CD4-positive, CD25-positive, alpha-beta regulatory T cell (primary cell): ENCODE data around the gene TMEM240. TPM values are rescaled to one million over a fixed set of nuclear protein-coding genes. Genes with fewer than 3 reads are reported as not detected.
"Not testable (repeated sequence)": the region's sequence is repeated elsewhere in the genome, so short reads cannot be mapped to it uniquely, and the experiment has no call there.

ENCODE experiments used
- ATAC-seq, 2 donors: fragments of 150-1000 bp; cut with Tn5 transposase; one replicate each; pipeline ENCODE4 v1.10.0; 2021; ENCODE audit warnings: low read depth in 2 of 2, moderate number of reproducible peaks in 2 of 2, moderate library complexity in 1 of 2
- DNase-seq, 3 donors: peaks; one replicate each; pipeline versions ENCODE4 v3.0.0 to v3.0.0-alpha.2; 2012 to 2022; ENCODE audit warnings: mixed read lengths in 1 of 3
- H3K27ac ChIP-seq: one replicate; pipeline ENCODE4 v1.7.0; 2013; ENCODE audit warnings: mild to moderate bottlenecking, low read length; ENCODE audit not compliant: insufficient read depth, poor library complexity, severe bottlenecking
- H3K27me3 ChIP-seq: one replicate; pipeline ENCODE4 v1.7.0; 2013; ENCODE audit warnings: low read length; ENCODE audit not compliant: control insufficient read depth, insufficient read depth
- H3K36me3 ChIP-seq: one replicate; pipeline ENCODE4 v1.7.0; 2013; ENCODE audit warnings: mild to moderate bottlenecking, low read length, moderate library complexity; ENCODE audit not compliant: control insufficient read depth, insufficient read depth
- H3K4me1 ChIP-seq: 2 replicates; pipeline ENCODE4 v1.7.0; 2013; ENCODE audit warnings: mild to moderate bottlenecking, low read length; ENCODE audit not compliant: insufficient read depth, control insufficient read depth, poor library complexity, severe bottlenecking
- H3K4me3 ChIP-seq: one replicate; pipeline ENCODE4 v1.7.0; 2013; ENCODE audit warnings: low read depth, mild to moderate bottlenecking, low read length, moderate library complexity
- H3K9me3 ChIP-seq, 2 experiments: 1 replicate in 1 of 2; 2 replicates in 1 of 2; pipeline ENCODE4 v1.7.0; 2013; ENCODE audit warnings: low read length in 2 of 2, mild to moderate bottlenecking in 1 of 2, moderate library complexity in 1 of 2; ENCODE audit not compliant: control insufficient read depth in 2 of 2
- H3K27ac Mint-ChIP-seq, 3 donors: one replicate each; pipeline ENCODE4 v1.8.0; 2020 to 2022; ENCODE audit warnings: mild to moderate bottlenecking in 3 of 3, mixed read lengths in 3 of 3, moderate library complexity in 2 of 3
- H3K27me3 Mint-ChIP-seq: one replicate; pipeline ENCODE4 v1.8.0; 2022; ENCODE audit warnings: mild to moderate bottlenecking, mixed read lengths
- H3K36me3 Mint-ChIP-seq: one replicate; pipeline ENCODE4 v1.8.0; 2020; ENCODE audit warnings: mixed read lengths
- H3K4me1 Mint-ChIP-seq, 4 donors: one replicate each; pipeline ENCODE4 v1.8.0; 2020 to 2022; ENCODE audit warnings: mixed read lengths in 4 of 4, mild to moderate bottlenecking in 1 of 4
- H3K4me3 Mint-ChIP-seq, 4 donors: one replicate each; pipeline ENCODE4 v1.8.0; 2020 to 2022; ENCODE audit warnings: mild to moderate bottlenecking in 4 of 4, mixed read lengths in 4 of 4, moderate library complexity in 3 of 4
- H3K9me3 Mint-ChIP-seq, 7 donors: one replicate each; pipeline ENCODE4 v1.8.0; 2020 to 2022; ENCODE audit warnings: mixed read lengths in 7 of 7, mild to moderate bottlenecking in 3 of 7, moderate library complexity in 2 of 7
- polyA plus RNA-seq, 4 donors: library from polyadenylated mRNA; unstranded; fragments of 300-500 nt; fragmentation: Illumina TruSeq; gene quantifications; one replicate each; pipeline ENCODE4 v1.2.3, GENCODE V29; 2021
- total RNA-seq: library from RNA; stranded (reverse); gene quantifications from one replicate; pipeline ENCODE4 v1.2.3, GENCODE V29; 2022

TMEM240 gene
- total and polyA plus RNA-seq, 5 donors from 2014 or later, result not detected

DNA sequence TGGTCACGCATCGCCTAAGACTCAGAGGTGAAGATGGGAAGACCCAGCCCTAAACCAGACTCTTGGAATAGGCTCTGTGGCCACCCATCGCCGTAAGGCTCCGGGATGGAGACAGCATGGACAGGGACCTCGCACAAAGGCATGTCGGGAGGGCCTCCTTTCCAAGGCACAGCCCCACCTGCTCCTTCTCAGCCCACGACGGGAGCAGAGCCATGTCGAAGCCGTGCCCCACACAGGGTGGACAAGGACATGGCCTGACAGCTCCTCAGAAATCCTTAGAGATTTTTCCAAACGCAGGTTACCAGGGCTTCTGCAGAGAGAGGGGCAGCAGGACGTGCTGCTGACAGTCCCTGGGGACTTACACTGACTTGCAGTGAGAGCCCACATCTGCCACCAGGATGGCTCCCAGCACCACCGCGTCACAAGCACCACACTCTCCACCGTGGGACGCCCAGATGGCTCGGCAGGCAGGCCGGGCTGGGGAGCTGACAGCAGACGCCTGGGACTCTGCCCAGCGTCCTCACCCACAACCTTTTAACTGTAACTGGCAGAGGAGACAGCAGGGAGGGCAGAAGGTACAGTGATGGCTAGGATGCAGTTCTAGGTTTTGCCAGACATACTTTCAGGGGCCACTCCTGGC is 22.3 kb upstream of the TMEM240 start:
- no peak for ATAC-seq
- Mint-ChIP-seq H3K4me1 (peaks cover 4 to 35% (median 22%) of the 10 kb centered on the region in 4 donors), H3K9me3 (no peaks in the 10 kb centered on the region), H3K27me3 (no peaks in the 10 kb centered on the region), H3K4me3 (no peak overlapping the region), H3K27ac (no peak overlapping the region), H3K36me3 (peaks cover 27% of the 10 kb centered on the region)
- H3K27me3 ChIP-seq, result no peaks in the 10 kb centered on the region
- H3K36me3 ChIP-seq, result peaks cover 51% of the 10 kb centered on the region
- no peak overlapping the region for H3K27ac ChIP-seq
- H3K4me1 ChIP-seq, result peaks cover 5% of the 10 kb centered on the region
- no peak overlapping the region for H3K4me3 ChIP-seq
- DNase-seq, result no peak
- H3K9me3 ChIP-seq, result no peaks in the 10 kb centered on the region

DNA sequence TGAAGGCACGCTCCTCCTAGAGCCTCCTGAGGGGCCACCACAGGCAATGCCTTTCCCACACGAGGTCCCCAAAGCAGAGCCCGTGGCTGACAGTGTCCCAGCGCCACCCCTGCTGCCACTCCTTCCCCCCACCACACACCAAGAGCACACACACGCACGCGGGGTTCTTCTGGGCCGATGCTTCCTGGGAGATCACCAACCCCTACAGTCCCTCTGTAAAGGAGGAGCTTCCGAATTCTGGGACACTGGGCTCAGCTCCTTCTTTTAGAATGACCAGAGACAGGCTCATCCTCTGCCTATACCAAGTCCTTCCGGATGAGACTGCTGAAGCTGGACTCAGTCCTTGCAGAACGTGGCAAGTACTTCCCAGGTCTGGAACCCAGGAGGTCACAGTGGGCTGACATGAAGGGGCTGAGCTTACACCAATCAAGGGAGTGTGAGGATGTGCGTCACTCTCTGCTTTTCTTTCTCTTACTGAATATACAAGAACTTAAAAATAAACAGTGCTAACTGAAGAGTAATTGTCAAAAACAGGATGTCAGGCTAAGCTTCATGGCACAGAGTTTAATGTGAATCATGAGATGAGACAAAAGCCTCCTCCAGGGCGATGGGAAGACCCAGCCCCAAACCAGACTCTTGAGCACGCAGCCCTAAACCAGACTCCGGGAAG is 21.5 kb upstream of the TMEM240 start:
- no peak for DNase-seq
- no peak overlapping the region for H3K27ac Mint-ChIP-seq
- H3K4me3 Mint-ChIP-seq, result no peak overlapping the region
- H3K36me3 ChIP-seq, result peaks cover 51% of the 10 kb centered on the region
- no peaks in the 10 kb centered on the region for H3K9me3 Mint-ChIP-seq
- no peaks in the 10 kb centered on the region for H3K27me3 Mint-ChIP-seq
- ATAC-seq, result no peak
- peaks cover under 1 to 28% (median 17%) of the 10 kb centered on the region in 4 donors for H3K4me1 Mint-ChIP-seq
- no peaks in the 10 kb centered on the region for H3K9me3 ChIP-seq
- H3K27ac ChIP-seq, result no peak overlapping the region
- no peak overlapping the region for H3K4me3 ChIP-seq
- H3K27me3 ChIP-seq, result no peaks in the 10 kb centered on the region
- H3K36me3 Mint-ChIP-seq, result peaks cover 27% of the 10 kb centered on the region
- peaks cover 2% of the 10 kb centered on the region for H3K4me1 ChIP-seq

DNA sequence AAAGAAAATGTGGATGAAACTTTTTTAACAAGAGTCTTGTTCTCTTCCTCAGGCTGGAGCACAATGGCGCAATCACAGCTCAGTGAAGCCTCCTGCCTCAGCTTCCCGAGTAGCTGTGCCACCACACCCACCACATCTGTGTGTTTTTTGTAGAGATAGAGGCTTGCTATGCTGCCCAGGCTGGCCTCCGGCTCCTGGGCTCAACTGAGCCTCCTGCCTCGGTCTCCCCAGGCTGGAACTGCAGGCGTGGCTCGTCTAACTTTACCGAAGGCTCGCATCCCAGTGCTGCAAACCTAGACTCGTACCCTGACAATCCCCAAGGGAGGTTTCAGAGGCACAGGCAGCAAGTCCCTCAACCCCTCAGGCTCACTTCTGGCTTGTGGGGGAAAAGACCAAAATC is 19.8 kb upstream of the TMEM240 start:
- H3K36me3 Mint-ChIP-seq, result peaks cover 24% of the 10 kb centered on the region

DNA sequence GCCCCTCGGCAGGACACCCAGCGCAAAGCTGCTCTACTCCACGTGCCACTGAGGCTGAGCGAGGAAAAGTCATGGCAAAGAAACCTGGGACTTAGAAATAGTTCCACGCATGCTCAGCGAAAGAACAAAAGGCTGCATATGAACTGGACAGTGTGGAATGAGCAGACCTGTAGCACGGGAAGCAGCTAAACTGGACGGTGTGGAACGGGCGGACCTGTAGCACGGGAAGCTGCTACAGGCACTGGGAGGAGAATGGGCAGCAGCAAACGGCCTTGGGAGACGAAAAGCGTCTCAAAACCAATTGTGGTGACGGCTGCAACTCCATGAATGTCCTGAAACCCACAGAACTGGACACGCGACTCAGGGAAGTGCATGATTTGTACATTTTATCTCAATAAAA is 18.6 kb upstream of the TMEM240 start:
- Histone ChIP-seq H3K4me3 (no peak overlapping the region), H3K27me3 (no peaks in the 10 kb centered on the region), H3K27ac (no peak overlapping the region), H3K9me3 (no peaks in the 10 kb centered on the region), H3K4me1 (no peaks in the 10 kb centered on the region), H3K36me3 (peaks cover 30% of the 10 kb centered on the region)
- H3K27ac Mint-ChIP-seq, result peak overlapping the region in 1 of 3 donors; percentile 76
- DNase-seq (no peak), ATAC-seq (no peak)
- H3K4me1 Mint-ChIP-seq, result peaks cover 0 to 9% (median 3%) of the 10 kb centered on the region in 4 donors
- H3K27me3 Mint-ChIP-seq, result no peaks in the 10 kb centered on the region
- peaks cover 14% of the 10 kb centered on the region for H3K36me3 Mint-ChIP-seq
- peaks cover 0 to 1% (median 0%) of the 10 kb centered on the region in 7 donors for H3K9me3 Mint-ChIP-seq
- no peak overlapping the region for H3K4me3 Mint-ChIP-seq

More for the DNA sequence above, 19.8 kb upstream of the TMEM240 start:
- H3K4me3 Mint-ChIP-seq, result no peak overlapping the region
- ATAC-seq, result no peak
- no peaks in the 10 kb centered on the region for H3K27me3 ChIP-seq
- H3K9me3 Mint-ChIP-seq, result peaks cover 0 to 1% (median 0%) of the 10 kb centered on the region in 7 donors
- H3K27ac ChIP-seq, result no peak overlapping the region
- peaks cover 40% of the 10 kb centered on the region for H3K36me3 ChIP-seq
- H3K27ac Mint-ChIP-seq, result no peak overlapping the region
- no peaks in the 10 kb centered on the region for H3K4me1 ChIP-seq
- H3K27me3 Mint-ChIP-seq, result no peaks in the 10 kb centered on the region
- H3K4me3 ChIP-seq, result no peak overlapping the region
- no peak for DNase-seq
- no peaks in the 10 kb centered on the region for H3K9me3 ChIP-seq
- H3K4me1 Mint-ChIP-seq, result peaks cover 0 to 14% (median 8%) of the 10 kb centered on the region in 4 donors

DNA sequence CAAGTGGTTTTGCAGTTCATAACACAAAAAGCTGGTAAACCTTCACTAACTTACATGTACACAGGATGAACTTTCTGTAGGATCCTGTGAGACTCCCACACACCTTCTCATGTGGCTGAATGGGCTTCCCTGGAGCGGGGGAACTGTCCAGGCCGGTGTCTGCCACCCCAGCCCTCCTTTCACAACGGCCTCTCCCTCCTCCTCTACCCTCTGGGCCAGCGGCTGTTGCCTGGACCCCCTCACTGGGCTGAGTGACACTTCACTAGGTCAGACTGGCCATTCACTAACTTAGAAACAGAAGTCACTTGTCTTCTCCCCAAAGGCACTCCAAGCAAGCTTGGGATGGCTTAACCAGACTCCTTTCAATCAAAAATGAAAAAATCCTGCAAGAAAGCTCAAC is 18.2 kb upstream of the TMEM240 start:
- Histone ChIP-seq H3K4me1 (no peaks in the 10 kb centered on the region), H3K27me3 (no peaks in the 10 kb centered on the region), H3K36me3 (peaks cover 26% of the 10 kb centered on the region), H3K27ac (no peak overlapping the region), H3K4me3 (no peak overlapping the region), H3K9me3 (no peaks in the 10 kb centered on the region)
- Mint-ChIP-seq H3K27me3 (no peaks in the 10 kb centered on the region), H3K9me3 (peaks cover 0 to 1% (median 0%) of the 10 kb centered on the region in 7 donors), H3K4me3 (no peak overlapping the region), H3K36me3 (peaks cover 9% of the 10 kb centered on the region), H3K27ac (peak overlapping the region; percentile 76 to 84 (median 83)), H3K4me1 (peaks cover 0 to 9% (median 3%) of the 10 kb centered on the region in 4 donors)
- DNase-seq, result no peak
- no peak for ATAC-seq

DNA sequence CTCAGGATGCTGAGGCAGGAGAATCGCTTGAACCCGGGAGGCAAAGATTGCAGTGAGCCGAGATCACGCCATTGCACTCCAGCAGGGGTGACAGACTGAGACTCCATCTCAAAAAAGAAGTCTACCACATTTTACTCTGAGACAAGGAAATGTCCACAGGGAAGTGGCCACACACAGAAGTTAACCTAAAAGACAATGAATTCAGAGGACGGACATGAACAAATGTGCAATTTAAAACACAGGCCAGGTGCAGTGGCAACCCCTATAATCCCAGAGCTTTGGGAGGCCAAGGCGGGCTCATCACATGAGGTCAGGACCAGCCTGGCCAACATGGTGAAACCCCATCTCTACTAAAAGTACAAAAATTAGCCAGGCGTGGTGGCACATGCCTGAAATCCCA is 17.3 kb upstream of the TMEM240 start:
- DNase-seq, result not testable (repeated sequence)

DNA sequence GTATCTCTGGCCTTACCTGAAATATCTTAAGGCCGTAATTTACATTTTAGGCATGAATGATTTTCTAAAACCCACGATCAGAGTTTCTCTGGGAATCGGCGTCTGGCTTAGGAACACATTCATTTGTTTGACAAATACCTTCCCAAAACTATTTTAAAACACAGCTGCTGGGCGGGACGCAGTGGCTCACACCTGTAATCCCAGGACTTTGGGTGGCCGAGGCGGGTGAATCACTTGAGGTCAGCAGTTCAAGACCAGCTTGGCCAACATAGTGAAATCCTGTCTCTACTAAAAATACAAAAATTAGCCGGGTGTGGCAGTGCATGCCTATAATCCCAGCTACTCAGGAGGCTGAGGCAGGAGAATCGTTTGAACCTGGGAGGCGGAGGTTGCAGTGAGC is 16.5 kb upstream of the TMEM240 start:
- H3K27me3 Mint-ChIP-seq, H3K4me3 Mint-ChIP-seq, H3K9me3 Mint-ChIP-seq, H3K4me1 Mint-ChIP-seq, DNase-seq, H3K27ac Mint-ChIP-seq, H3K36me3 Mint-ChIP-seq, H3K27me3 ChIP-seq, H3K27ac ChIP-seq, H3K4me1 ChIP-seq, ATAC-seq, H3K36me3 ChIP-seq, H3K4me3 ChIP-seq, H3K9me3 ChIP-seq: not testable (repeated sequence)

More for the DNA sequence above, 17.3 kb upstream of the TMEM240 start:
- H3K9me3 Mint-ChIP-seq, H3K4me1 ChIP-seq, H3K4me1 Mint-ChIP-seq, H3K27ac ChIP-seq, H3K27me3 Mint-ChIP-seq, H3K9me3 ChIP-seq, ATAC-seq, H3K4me3 ChIP-seq, H3K36me3 Mint-ChIP-seq, H3K4me3 Mint-ChIP-seq, H3K27ac Mint-ChIP-seq, H3K27me3 ChIP-seq: not testable (repeated sequence)
- H3K36me3 ChIP-seq, result peaks cover 17% of the 10 kb centered on the region

DNA sequence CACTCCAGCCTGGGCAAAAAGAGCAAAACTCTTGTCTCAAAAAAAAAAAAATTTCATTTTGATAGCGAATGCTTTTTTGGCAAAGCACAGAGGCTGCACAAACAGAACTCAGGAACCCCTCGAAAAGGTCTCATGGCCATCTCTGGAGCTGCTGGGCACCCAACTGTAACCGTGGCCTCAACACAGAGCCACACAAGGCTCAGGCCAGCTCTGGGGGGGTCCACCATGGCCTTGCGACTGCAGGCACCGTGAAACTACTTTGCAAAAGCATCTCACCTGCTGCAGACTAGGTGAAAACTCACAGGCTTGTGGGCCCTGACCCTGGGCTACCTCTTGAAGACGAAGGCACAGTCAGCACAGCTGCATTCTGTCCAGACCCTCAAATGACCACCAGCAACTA is 16.1 kb upstream of the TMEM240 start:
- Mint-ChIP-seq H3K4me3 (no peak overlapping the region), H3K27ac (peak overlapping the region in 1 of 3 donors; percentile 63), H3K4me1 (peaks cover 0 to 6% (median 1%) of the 10 kb centered on the region in 4 donors), H3K9me3 (peaks cover 0 to 1% (median 0%) of the 10 kb centered on the region in 7 donors), H3K36me3 (no peaks in the 10 kb centered on the region), H3K27me3 (no peaks in the 10 kb centered on the region)
- no peak for ATAC-seq
- Histone ChIP-seq H3K27ac (no peak overlapping the region), H3K4me3 (no peak overlapping the region), H3K27me3 (no peaks in the 10 kb centered on the region), H3K36me3 (peaks cover 6% of the 10 kb centered on the region), H3K4me1 (no peaks in the 10 kb centered on the region), H3K9me3 (no peaks in the 10 kb centered on the region)
- DNase-seq, result no peak
